Measurements from ENCODE around the gene USP32.

DNA sequence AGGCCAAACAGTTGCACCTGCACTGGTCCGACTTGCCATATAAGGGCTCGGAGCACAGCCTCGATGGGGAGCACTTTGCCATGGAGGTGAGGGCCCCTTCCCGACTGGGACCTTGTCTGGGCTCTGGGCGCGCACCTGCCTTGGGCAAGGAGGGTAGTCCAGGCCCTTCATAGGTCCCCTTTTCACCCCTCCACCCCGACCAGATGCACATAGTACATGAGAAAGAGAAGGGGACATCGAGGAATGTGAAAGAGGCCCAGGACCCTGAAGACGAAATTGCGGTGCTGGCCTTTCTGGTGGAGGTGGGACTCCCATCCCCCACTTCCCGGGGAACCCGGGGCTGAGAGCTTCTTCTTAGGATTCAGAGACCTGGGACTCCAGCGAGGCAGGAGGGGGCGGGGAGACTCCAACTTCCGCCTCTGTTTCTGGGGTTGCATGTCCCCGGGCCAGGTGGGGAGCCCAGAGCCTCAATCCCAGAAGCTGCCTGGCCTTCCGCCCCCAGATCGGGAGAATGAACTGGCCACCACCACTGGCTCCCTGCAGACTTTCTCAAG, 234.4 kb downstream of the USP32 start:
- TF ChIP-seq POLR2A (IDR thresholded peaks at IDR 0.05; ENCODE audit: low read length) (no peak), GATA1 (IDR thresholded peaks at IDR 0.05; ENCODE audit: low read depth, low read length) (no peak)
